Measurements from ENCODE around the gene RHBDL3.

The RHBDL3 gene

GRCh38 chr17:32357615-32358014 lies 92.0 kb downstream of the RHBDL3 start:
- no peak for DNase-seq (ENCODE audit: low read depth)

GRCh38 chr17:32361270-32361669 lies 95.6 kb downstream of the RHBDL3 start:
- no peak for DNase-seq (ENCODE audit: low read depth)

GRCh38 chr17:32370426-32370825 lies 104.8 kb downstream of the RHBDL3 start:
- DNase-seq (ENCODE audit: low read depth), result no peak

Measured in T-helper 22 cell (primary cell).